Gastroesophageal sphincter (tissue), 2 donors: ENCODE measurements around the gene IL17RC.

Source experiments
- POLR2A ChIP-seq, 2 donors: fragments of 450-650 bp; IDR thresholded peaks; one replicate each; pipeline ENCODE4 v1.6.1; 2017; ENCODE audit warnings: antibody characterized with exemption in 2 of 2, mild to moderate bottlenecking in 2 of 2, moderate library complexity in 1 of 2
- POLR2AphosphoS5 ChIP-seq: sonication (generic); formaldehyde crosslinking; IDR thresholded peaks from one replicate; pipeline ENCODE4 v1.6.1; 2017; ENCODE audit warnings: antibody characterized with exemption

DNA sequence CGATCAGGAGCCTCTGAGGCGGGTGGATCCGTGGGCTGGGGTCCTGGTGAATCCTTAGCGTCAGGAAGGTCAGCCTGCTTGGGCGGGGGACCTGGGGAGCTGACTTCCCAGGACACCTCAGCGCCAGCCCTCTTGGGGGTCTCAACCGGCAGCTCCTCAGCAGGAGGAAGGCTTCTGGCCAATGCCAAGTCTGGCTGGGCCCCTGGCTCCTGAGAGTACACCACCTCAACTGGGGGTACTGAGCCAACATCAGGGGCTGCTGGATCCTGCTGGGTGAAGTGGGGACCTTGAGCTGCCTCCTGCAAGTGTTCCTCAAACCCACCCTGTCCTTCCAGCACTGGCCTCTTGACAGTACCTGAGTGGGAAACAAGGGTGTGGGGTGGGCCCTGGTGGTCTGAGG, 32.2 kb downstream of the IL17RC start:
- TF ChIP-seq POLR2A (IDR thresholded peaks at IDR 0.05) (no peak), POLR2AphosphoS5 (no peak)
